Esophagus squamous epithelium (tissue), 4 donors: ENCODE data around the gene ABCA8.

Experiments used
- POLR2A ChIP-seq, 4 donors: fragments of 450-650 bp; IDR thresholded peaks; one replicate each; pipeline ENCODE4 v1.6.1; 2017; ENCODE audit warnings: antibody characterized with exemption in 4 of 4, mild to moderate bottlenecking in 4 of 4, moderate library complexity in 3 of 4
- TF ChIP-seq, protein P1 (sequence below), 6 experiments: fragments of 450-650 bp in 4 of 6; fragments of 200-600 bp in 2 of 6; sonication (generic) in 2 of 6; IDR thresholded peaks; one replicate each; pipeline ENCODE4 v1.5.1; 2016 to 2019; ENCODE audit warnings: antibody characterized with exemption in 6 of 6, mild to moderate bottlenecking in 4 of 6, moderate library complexity in 4 of 6

DNA sequence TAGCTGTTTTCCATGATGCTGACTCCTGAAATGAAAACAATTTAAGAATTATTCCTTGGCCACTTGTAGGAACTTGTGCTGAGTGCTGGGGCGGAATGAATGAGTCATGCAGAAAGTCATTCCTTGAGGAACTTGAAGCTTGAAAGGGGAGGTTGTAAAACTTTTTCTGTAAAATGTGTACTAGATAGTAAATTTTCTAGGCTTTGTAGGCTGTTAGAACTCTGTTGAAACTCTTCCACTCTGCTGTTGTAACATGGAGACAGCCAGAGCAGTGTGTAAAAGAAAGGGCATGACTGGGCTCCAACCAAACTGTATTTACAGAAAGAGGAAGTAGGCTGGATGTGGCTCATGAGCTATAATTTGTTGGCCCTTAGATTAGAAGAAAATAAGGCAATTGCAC, 46.1 kb downstream of the ABCA8 start:
- TF ChIP-seq, protein P1, sequence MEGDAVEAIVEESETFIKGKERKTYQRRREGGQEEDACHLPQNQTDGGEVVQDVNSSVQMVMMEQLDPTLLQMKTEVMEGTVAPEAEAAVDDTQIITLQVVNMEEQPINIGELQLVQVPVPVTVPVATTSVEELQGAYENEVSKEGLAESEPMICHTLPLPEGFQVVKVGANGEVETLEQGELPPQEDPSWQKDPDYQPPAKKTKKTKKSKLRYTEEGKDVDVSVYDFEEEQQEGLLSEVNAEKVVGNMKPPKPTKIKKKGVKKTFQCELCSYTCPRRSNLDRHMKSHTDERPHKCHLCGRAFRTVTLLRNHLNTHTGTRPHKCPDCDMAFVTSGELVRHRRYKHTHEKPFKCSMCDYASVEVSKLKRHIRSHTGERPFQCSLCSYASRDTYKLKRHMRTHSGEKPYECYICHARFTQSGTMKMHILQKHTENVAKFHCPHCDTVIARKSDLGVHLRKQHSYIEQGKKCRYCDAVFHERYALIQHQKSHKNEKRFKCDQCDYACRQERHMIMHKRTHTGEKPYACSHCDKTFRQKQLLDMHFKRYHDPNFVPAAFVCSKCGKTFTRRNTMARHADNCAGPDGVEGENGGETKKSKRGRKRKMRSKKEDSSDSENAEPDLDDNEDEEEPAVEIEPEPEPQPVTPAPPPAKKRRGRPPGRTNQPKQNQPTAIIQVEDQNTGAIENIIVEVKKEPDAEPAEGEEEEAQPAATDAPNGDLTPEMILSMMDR (IDR thresholded peaks at IDR 0.05) = no peak
- TF ChIP-seq POLR2A (IDR thresholded peaks at IDR 0.05) = no peak
